Fibroblast of lung (primary cell): ENCODE measurements around the gene OR5AU1. TPM values are rescaled to one million over a fixed set of nuclear protein-coding genes. Genes with fewer than 3 reads are reported as not detected.

Source experiments
- DNase-seq, 2 donors: peaks; one replicate each; pipeline versions ENCODE4 v3.0.0 to v3.0.0-alpha.2; 2010; ENCODE audit warnings: low read depth in 2 of 2
- H2AFZ ChIP-seq: 2 replicates; pipeline ENCODE4 v1.5.1; 2012; ENCODE audit warnings: low read length, control low read depth, inconsistent platforms
- H3K27ac ChIP-seq: 2 replicates; pipeline ENCODE4 v1.5.1; 2011; ENCODE audit warnings: low read length, control low read depth; ENCODE audit not compliant: insufficient read depth
- H3K27me3 ChIP-seq: 2 replicates; pipeline ENCODE4 v1.5.1; 2011; ENCODE audit warnings: mild to moderate bottlenecking, low read length; ENCODE audit not compliant: control insufficient read depth, insufficient read depth
- H3K36me3 ChIP-seq: 2 replicates; pipeline ENCODE4 v1.5.1; 2011; ENCODE audit warnings: low read length; ENCODE audit not compliant: control insufficient read depth, insufficient read depth
- H3K4me1 ChIP-seq: 2 replicates; pipeline ENCODE4 v1.5.1; 2011; ENCODE audit warnings: low read length; ENCODE audit not compliant: control insufficient read depth, insufficient read depth; ENCODE audit errors: extremely low read depth
- H3K4me2 ChIP-seq: 2 replicates; pipeline ENCODE4 v1.5.1; 2011; ENCODE audit warnings: low read length, control low read depth; ENCODE audit not compliant: insufficient read depth; ENCODE audit errors: extremely low read depth
- H3K4me3 ChIP-seq, 4 experiments: fragments of 200-600 bp in 1 of 4; sonication (generic) in 1 of 4; replicated peaks in 1 of 4; 2 replicates each; pipeline ENCODE4 v1.5.1; 2011 to 2016; ENCODE audit warnings: low read length in 4 of 4, low read depth in 3 of 4, mild to moderate bottlenecking in 3 of 4, control low read depth in 2 of 4, inconsistent platforms in 1 of 4, mixed read lengths in 1 of 4; ENCODE audit not compliant: insufficient read depth in 1 of 4; ENCODE audit errors: control extremely low read depth in 1 of 4
- H3K79me2 ChIP-seq: 2 replicates; pipeline ENCODE4 v1.5.1; 2012; ENCODE audit warnings: mild to moderate bottlenecking, low read length, inconsistent platforms; ENCODE audit not compliant: control insufficient read depth, insufficient read depth
- H3K9ac ChIP-seq: 2 replicates; pipeline ENCODE4 v1.5.1; 2011; ENCODE audit warnings: mild to moderate bottlenecking, low read length, control low read depth; ENCODE audit not compliant: insufficient read depth
- H3K9me3 ChIP-seq: 2 replicates; pipeline ENCODE4 v1.5.1; 2012; ENCODE audit warnings: low read depth, low read length; ENCODE audit not compliant: control insufficient read depth, insufficient read depth
- H4K20me1 ChIP-seq: 2 replicates; pipeline ENCODE4 v1.5.1; 2011; ENCODE audit warnings: low read length; ENCODE audit not compliant: control insufficient read depth, insufficient read depth; ENCODE audit errors: extremely low read depth
- EZH2 ChIP-seq: IDR thresholded peaks from 2 replicates; pipeline ENCODE4 v1.5.1; 2012; ENCODE audit warnings: low read length, control low read depth, mild to moderate bottlenecking; ENCODE audit errors: missing control alignments
- polyA plus RNA-seq, 2 donors: library from polyadenylated mRNA; depleted of rRNA in 1 of 2; stranded (reverse) in 1 of 2; unstranded in 1 of 2; fragments of >200 nt; gene quantifications; 2 replicates each; pipeline ENCODE4 v1.2.1, GENCODE V29; 2011 to 2012; ENCODE audit warnings: missing spikeins in 1 of 2
- total RNA-seq: library from RNA; depleted of rRNA; stranded (reverse); fragments of >200 nt; gene quantifications from 2 replicates; pipeline ENCODE4 v1.2.1, GENCODE V29; 2014
- TF ChIP-seq, protein P1 (sequence below), 2 donors: IDR thresholded peaks in 1 of 2; conservative IDR thresholded peaks in 1 of 2; 1 replicate in 1 of 2; 2 replicates in 1 of 2; pipeline ENCODE4 v1.5.1; 2011 to 2012; ENCODE audit warnings: low read length in 2 of 2, control low read depth in 1 of 2, inconsistent platforms in 1 of 2, low read depth in 1 of 2, mild to moderate bottlenecking in 1 of 2

OR5AU1 gene
- total and polyA plus RNA-seq, 2 donors (not counting 1 experiment from before 2014, with no cell fraction given), result not detected

DNA sequence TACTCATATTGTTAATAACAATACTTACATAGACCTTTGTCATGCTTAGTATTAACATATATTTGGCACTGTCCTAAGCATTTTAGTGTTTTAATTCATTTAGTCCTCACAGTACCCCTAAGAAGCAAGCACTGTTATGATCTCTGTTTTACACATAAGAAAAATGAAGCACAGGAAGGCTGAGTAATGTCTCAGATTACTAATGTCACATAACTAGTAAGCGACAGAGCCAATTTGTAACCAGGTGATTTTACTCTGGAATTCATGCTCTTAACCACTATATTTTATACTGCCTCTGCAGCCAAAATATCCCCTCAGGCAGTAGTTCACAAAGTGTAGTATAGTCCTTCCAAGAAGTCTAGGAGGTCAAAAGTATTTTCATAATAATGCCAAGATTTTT lies 34.7 kb downstream of the OR5AU1 start:
- Histone ChIP-seq H3K9me3 (no peaks in the 10 kb centered on the region), H3K4me1 (no peaks in the 10 kb centered on the region), H3K27me3 (peaks cover 2% of the 10 kb centered on the region), H4K20me1 (peaks cover 2% of the 10 kb centered on the region), H3K9ac (no peak overlapping the region), H2AFZ (no peak overlapping the region), H3K36me3 (no peaks in the 10 kb centered on the region), H3K4me2 (no peak overlapping the region), H3K27ac (no peak overlapping the region), H3K79me2 (no peaks in the 10 kb centered on the region), H3K4me3 (no peak overlapping the region)
- no peak for DNase-seq
- TF ChIP-seq EZH2, result no peak
- TF ChIP-seq, protein P1, sequence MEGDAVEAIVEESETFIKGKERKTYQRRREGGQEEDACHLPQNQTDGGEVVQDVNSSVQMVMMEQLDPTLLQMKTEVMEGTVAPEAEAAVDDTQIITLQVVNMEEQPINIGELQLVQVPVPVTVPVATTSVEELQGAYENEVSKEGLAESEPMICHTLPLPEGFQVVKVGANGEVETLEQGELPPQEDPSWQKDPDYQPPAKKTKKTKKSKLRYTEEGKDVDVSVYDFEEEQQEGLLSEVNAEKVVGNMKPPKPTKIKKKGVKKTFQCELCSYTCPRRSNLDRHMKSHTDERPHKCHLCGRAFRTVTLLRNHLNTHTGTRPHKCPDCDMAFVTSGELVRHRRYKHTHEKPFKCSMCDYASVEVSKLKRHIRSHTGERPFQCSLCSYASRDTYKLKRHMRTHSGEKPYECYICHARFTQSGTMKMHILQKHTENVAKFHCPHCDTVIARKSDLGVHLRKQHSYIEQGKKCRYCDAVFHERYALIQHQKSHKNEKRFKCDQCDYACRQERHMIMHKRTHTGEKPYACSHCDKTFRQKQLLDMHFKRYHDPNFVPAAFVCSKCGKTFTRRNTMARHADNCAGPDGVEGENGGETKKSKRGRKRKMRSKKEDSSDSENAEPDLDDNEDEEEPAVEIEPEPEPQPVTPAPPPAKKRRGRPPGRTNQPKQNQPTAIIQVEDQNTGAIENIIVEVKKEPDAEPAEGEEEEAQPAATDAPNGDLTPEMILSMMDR (conservative IDR thresholded peaks at IDR 0.05 in 1 of 2, IDR thresholded peaks at IDR 0.05 in 1 of 2; ENCODE audit: low read depth in 1 of 2, low read length in 2 of 2), result no peak

GRCh38 chr14:21120686-21121085 lies 35.2 kb downstream of the OR5AU1 start:
- Histone ChIP-seq H3K36me3 (no peaks in the 10 kb centered on the region), H2AFZ (no peak overlapping the region), H3K9me3 (no peaks in the 10 kb centered on the region), H3K27me3 (peaks cover 2% of the 10 kb centered on the region), H3K9ac (no peak overlapping the region), H3K27ac (no peak overlapping the region), H3K4me1 (no peaks in the 10 kb centered on the region), H4K20me1 (no peaks in the 10 kb centered on the region), H3K4me2 (no peak overlapping the region), H3K79me2 (no peaks in the 10 kb centered on the region), H3K4me3 (no peak overlapping the region)
- TF ChIP-seq, protein P1 (conservative IDR thresholded peaks at IDR 0.05 in 1 of 2, IDR thresholded peaks at IDR 0.05 in 1 of 2; ENCODE audit: low read depth in 1 of 2, low read length in 2 of 2), result no peak
- TF ChIP-seq EZH2, result no peak
- no peak for DNase-seq

DNA sequence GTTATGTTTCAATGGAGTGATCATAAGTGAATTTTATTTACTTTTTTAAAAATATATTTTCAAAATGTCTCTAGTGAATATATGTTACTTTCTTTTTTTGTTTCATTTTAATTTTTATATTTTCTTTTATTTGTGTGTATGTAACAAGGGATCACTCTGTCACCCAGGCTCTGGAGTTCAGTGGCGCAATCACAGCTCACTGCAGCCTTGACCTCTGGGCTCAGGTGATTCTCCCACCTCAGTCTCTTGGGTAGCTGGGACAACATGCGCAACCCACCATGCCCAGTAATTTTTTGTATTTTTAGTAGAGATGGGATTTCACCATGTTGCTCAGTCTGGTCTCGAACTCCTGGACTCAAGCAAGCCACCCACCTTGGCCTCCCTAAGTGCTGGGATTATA lies 36.9 kb downstream of the OR5AU1 start:
- Histone ChIP-seq H3K36me3 (no peaks in the 10 kb centered on the region), H4K20me1 (no peaks in the 10 kb centered on the region), H3K4me3 (no peak overlapping the region), H3K79me2 (no peaks in the 10 kb centered on the region), H3K9ac (no peak overlapping the region), H3K4me1 (no peaks in the 10 kb centered on the region), H2AFZ (no peak overlapping the region), H3K4me2 (no peak overlapping the region), H3K9me3 (no peaks in the 10 kb centered on the region), H3K27me3 (peaks cover 2% of the 10 kb centered on the region), H3K27ac (no peak overlapping the region)
- DNase-seq, result no peak
- no peak for TF ChIP-seq EZH2
- TF ChIP-seq, protein P1 (conservative IDR thresholded peaks at IDR 0.05 in 1 of 2, IDR thresholded peaks at IDR 0.05 in 1 of 2; ENCODE audit: low read depth in 1 of 2, low read length in 2 of 2), result no peak
